HAP-1 (cell line): ENCODE results near the gene ACSF2.

Source experiments
- DNase-seq, 2 experiments: peaks; one replicate each; pipeline ENCODE4 v3.0.0-alpha.2; 2016 to 2020; ENCODE audit warnings: low spot score in 2 of 2
- H3K27me3 ChIP-seq: fragments of 250-450 bp; sonication (Bioruptor Pico); 2 replicates; pipeline ENCODE4 v1.5.1; 2020; ENCODE audit warnings: low read depth, mild to moderate bottlenecking, moderate library complexity
- H3K36me3 ChIP-seq: fragments of 250-450 bp; sonication (Bioruptor Pico); replicated peaks from 2 replicates; pipeline ENCODE4 v1.5.1; 2020; ENCODE audit warnings: mild to moderate bottlenecking
- H3K4me1 ChIP-seq: fragments of 250-450 bp; sonication (Bioruptor Pico); 2 replicates; pipeline ENCODE4 v1.5.1; 2020; ENCODE audit warnings: mild to moderate bottlenecking
- H3K4me3 ChIP-seq: fragments of 250-450 bp; sonication (Bioruptor Pico); 2 replicates; pipeline ENCODE4 v1.5.1; 2020; ENCODE audit warnings: mild to moderate bottlenecking, moderate library complexity
- H3K9me3 ChIP-seq: fragments of 250-450 bp; sonication (Bioruptor Pico); 2 replicates; pipeline ENCODE4 v1.5.1; 2020; ENCODE audit warnings: mild to moderate bottlenecking, moderate library complexity
- in situ Hi-C: fragments of 300-500 bp; cut with MboI; formaldehyde crosslinking; loops from 3 replicates; pipeline ENCODE4 v1.14.3; 2020; ENCODE audit warnings: low sequenced_read_pairs, inconsistent platforms, mixed read lengths

ACSF2 gene

GRCh38 chr17:50458270-50458669 lies 32.3 kb downstream of the ACSF2 start:
- H3K9me3 ChIP-seq: no peaks in the 10 kb centered on the region
- no peak overlapping the region for H3K4me3 ChIP-seq
- no peaks in the 10 kb centered on the region for H3K36me3 ChIP-seq
- in situ Hi-C loops: no loop called here
- H3K27me3 ChIP-seq: no peaks in the 10 kb centered on the region
- DNase-seq: no peak
- no peaks in the 10 kb centered on the region for H3K4me1 ChIP-seq

GRCh38 chr17:50458701-50459676 lies 33.0 kb downstream of the ACSF2 start:
- H3K27me3 ChIP-seq: no peaks in the 10 kb centered on the region
- DNase-seq: no peak
- no peaks in the 10 kb centered on the region for H3K4me1 ChIP-seq
- H3K4me3 ChIP-seq: no peak overlapping the region
- H3K36me3 ChIP-seq: no peaks in the 10 kb centered on the region
- in situ Hi-C loops: no loop called here
- no peaks in the 10 kb centered on the region for H3K9me3 ChIP-seq

DNA sequence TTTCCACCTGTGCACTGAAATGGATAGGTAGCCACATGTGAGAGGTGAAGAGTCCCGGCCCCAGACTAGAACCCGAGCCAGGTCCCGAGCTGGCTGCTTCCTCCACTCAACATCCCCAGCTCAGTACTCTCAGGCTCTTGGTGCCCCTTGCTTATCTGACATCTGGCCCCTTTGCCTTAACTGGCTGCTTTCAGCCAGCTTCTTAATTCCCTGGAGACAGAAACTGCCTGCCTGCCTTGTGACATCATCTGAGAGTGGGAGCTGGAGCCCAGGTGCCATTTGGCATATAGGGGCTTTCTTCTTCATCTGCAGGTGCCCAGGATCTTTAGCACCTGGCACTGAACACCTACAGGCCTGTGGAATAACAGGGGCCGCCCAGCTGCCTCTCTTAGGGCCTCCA lies 33.7 kb downstream of the ACSF2 start:
- in situ Hi-C loops: no loop called here
- Histone ChIP-seq H3K27me3 (no peaks in the 10 kb centered on the region), H3K4me1 (no peaks in the 10 kb centered on the region), H3K36me3 (no peaks in the 10 kb centered on the region), H3K9me3 (no peaks in the 10 kb centered on the region), H3K4me3 (no peak overlapping the region)
- no peak for DNase-seq

- no peaks in the 10 kb centered on the region for H3K9me3 ChIP-seq
- no peaks in the 10 kb centered on the region for H3K36me3 ChIP-seq
- no peak overlapping the region for H3K4me3 ChIP-seq
- no peaks in the 10 kb centered on the region for H3K27me3 ChIP-seq
- in situ Hi-C loops: no loop called here
- no peaks in the 10 kb centered on the region for H3K4me1 ChIP-seq
- no peak for DNase-seq
These were observed 35.0 kb downstream of the ACSF2 start for GRCh38 chr17:50460831-50461526.

GRCh38 chr17:50461550-50462132 lies 35.6 kb downstream of the ACSF2 start:
- H3K4me1 ChIP-seq: no peaks in the 10 kb centered on the region

GRCh38 chr17:50462446-50462845 lies 36.4 kb downstream of the ACSF2 start:
- no peaks in the 10 kb centered on the region for H3K36me3 ChIP-seq
- no peaks in the 10 kb centered on the region for H3K27me3 ChIP-seq
- H3K9me3 ChIP-seq: no peaks in the 10 kb centered on the region
- DNase-seq: no peak
- in situ Hi-C loops: no loop called here
- no peaks in the 10 kb centered on the region for H3K4me1 ChIP-seq
- H3K4me3 ChIP-seq: no peak overlapping the region

More at GRCh38 chr17:50461550-50462132, 35.6 kb downstream of the ACSF2 start:
- Histone ChIP-seq H3K27me3 (no peaks in the 10 kb centered on the region), H3K9me3 (no peaks in the 10 kb centered on the region), H3K36me3 (no peaks in the 10 kb centered on the region), H3K4me3 (no peak overlapping the region)
- no peak for DNase-seq
- in situ Hi-C loops: no loop called here

- Histone ChIP-seq H3K4me3 (no peak overlapping the region), H3K36me3 (no peaks in the 10 kb centered on the region), H3K27me3 (no peaks in the 10 kb centered on the region), H3K4me1 (no peaks in the 10 kb centered on the region), H3K9me3 (no peaks in the 10 kb centered on the region)
- no peak for DNase-seq
- in situ Hi-C loops: no loop called here
These were observed 38.1 kb downstream of the ACSF2 start for GRCh38 chr17:50464121-50464520.

- in situ Hi-C loops: no loop called here
- H3K4me3 ChIP-seq: no peak overlapping the region
- no peak for DNase-seq
- no peaks in the 10 kb centered on the region for H3K36me3 ChIP-seq
- no peaks in the 10 kb centered on the region for H3K27me3 ChIP-seq
- no peaks in the 10 kb centered on the region for H3K9me3 ChIP-seq
- H3K4me1 ChIP-seq: no peaks in the 10 kb centered on the region
These were observed 38.7 kb downstream of the ACSF2 start for GRCh38 chr17:50464736-50465135.

DNA sequence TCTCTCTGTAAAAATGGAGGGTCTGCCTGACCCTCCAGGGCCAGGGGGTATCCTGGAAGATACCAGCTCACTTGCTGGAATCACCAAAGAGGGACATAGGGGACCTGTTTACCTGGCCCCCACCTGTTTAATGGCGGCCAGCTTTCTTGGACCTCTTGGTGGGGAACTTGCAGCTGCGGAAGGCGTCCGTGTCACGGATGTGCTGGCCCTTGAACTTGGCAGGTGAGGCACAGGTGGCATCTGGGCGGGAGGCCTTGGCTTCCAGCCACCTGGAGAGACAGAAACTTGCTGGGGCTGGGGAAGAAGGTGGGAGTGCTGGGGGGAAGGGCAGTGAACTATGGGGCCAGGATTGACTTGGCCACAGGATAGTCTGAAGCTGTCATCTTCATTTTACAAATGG lies 39.2 kb downstream of the ACSF2 start:
- no peak for DNase-seq
- no peak overlapping the region for H3K4me3 ChIP-seq
- H3K9me3 ChIP-seq: no peaks in the 10 kb centered on the region
- H3K36me3 ChIP-seq: no peaks in the 10 kb centered on the region
- no peaks in the 10 kb centered on the region for H3K4me1 ChIP-seq
- no peaks in the 10 kb centered on the region for H3K27me3 ChIP-seq
- in situ Hi-C loops: no loop called here

DNA sequence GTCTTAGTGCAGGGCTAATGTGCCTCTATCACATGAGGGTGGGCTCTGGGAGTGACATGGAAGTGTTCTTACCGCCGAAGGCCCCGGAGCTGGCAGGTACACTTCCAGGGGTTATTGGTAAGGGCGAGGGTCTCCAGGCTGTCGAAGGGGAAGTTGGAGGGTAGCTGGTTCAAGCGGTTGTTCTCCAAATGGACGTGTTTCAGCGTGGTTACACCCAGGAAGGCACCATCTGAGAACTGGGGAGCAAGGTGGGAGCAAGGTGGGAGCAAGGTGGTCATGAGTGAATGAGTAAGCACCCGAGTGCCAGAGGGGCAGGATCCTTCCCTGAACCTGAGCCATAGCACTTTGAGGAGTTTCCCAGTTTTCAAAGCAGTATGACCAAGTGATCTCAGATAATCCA lies 39.6 kb downstream of the ACSF2 start:
- H3K4me1 ChIP-seq: no peaks in the 10 kb centered on the region
- no peak overlapping the region for H3K4me3 ChIP-seq
- H3K36me3 ChIP-seq: no peaks in the 10 kb centered on the region
- in situ Hi-C loops: no loop called here
- H3K9me3 ChIP-seq: no peaks in the 10 kb centered on the region
- DNase-seq: no peak
- H3K27me3 ChIP-seq: no peaks in the 10 kb centered on the region

- Histone ChIP-seq H3K9me3 (no peaks in the 10 kb centered on the region), H3K36me3 (no peaks in the 10 kb centered on the region), H3K27me3 (no peaks in the 10 kb centered on the region), H3K4me1 (no peaks in the 10 kb centered on the region), H3K4me3 (no peak overlapping the region)
- in situ Hi-C loops: no loop called here
- no peak for DNase-seq
These were observed 40.5 kb downstream of the ACSF2 start for GRCh38 chr17:50466371-50467113.

DNA sequence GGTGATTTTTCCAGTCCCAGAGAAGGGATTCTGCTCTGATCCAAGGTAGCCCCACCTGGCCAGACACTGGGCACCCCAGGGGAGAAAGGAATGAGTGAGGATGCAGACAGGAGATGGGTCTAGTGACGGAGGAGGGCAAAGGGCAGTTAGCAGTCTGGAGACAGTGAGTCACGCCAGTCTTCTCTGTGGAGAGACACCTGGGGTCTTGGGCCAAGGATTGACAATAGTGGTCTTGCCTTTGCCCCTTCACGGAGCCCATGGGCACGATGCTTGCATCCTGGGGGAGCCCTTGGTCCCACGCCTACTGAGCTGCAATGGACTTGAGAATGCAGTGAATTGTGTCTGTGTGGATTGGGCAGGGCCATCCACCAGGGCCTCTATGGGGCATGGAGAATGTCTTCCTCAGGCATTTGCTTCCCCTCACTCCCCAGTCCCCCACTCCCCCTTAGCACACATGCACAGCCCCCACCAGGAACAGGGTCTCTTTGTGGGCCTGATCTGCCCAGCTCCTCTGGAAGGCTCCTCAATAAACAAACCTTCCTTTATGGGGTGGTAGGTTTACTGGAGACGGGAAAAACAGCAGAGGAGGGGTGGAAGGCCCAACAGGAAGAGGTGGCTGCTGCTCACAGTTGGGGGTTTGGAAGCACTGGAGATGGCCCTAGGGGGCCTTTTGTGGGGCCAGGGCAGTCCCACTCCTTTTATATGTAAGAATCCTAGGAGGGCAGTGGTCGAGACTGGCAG lies 41.3 kb downstream of the ACSF2 start:
- Histone ChIP-seq H3K36me3 (no peaks in the 10 kb centered on the region), H3K4me3 (no peak overlapping the region), H3K27me3 (no peaks in the 10 kb centered on the region), H3K4me1 (no peaks in the 10 kb centered on the region), H3K9me3 (no peaks in the 10 kb centered on the region)
- DNase-seq: no peak
- in situ Hi-C loops: no loop called here

DNA sequence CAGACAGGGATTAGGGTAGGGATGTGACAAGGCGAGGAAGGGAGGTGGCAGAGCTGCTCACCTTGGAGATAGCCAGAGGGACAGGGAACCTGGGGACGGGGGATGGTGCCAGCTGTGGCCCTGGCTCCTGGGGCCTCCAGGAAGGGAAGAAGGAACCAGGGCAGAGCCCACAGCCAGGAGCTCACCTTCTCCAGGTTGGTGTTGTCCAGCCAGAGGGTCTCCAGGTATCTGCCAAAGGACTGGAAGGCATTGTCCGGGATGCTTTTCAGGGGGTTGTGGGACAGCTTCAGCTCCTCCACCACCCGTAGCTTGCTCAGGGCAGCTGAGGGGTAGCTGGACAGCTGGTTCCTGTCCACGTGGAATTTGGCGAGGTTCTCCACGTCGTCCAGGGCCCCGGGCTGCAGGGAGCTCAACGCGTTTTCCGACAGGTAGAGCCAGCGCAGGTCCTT lies 41.9 kb downstream of the ACSF2 start:
- H3K4me3 ChIP-seq: no peak overlapping the region
- no peaks in the 10 kb centered on the region for H3K4me1 ChIP-seq
- H3K36me3 ChIP-seq: no peaks in the 10 kb centered on the region
- no peaks in the 10 kb centered on the region for H3K9me3 ChIP-seq
- H3K27me3 ChIP-seq: no peaks in the 10 kb centered on the region
- in situ Hi-C loops: no loop called here
- DNase-seq: no peak
